Measurements from ENCODE around the gene C9orf50. TPM values are rescaled to one million over a fixed set of nuclear protein-coding genes. Genes with fewer than 3 reads are reported as not detected.
A peak's percentile ranks its signal among the peaks of the same experiment; 100 is the strongest.

The C9orf50 gene
- total RNA-seq, 1 experiment from 2014 or later: not detected

- H3T11ph ChIP-seq (ENCODE audit: low read length): no peak overlapping the region
- H2AFZ ChIP-seq (ENCODE audit: low read length): no peak overlapping the region
- H2AK5ac ChIP-seq (ENCODE audit: insufficient read length, low read length): no peak overlapping the region
- peaks cover 35% of the 10 kb centered on the region for H3K79me2 ChIP-seq (ENCODE audit: insufficient read depth, low read length)
- no peak overlapping the region for H3K56ac ChIP-seq (ENCODE audit: insufficient read length, low read depth, low read length)
- H3K23ac ChIP-seq (ENCODE audit: insufficient read length, low read depth, low read length): no peak overlapping the region
- 0 out of 2 replicates have a peak, but pooled peaks cover 2% of the 10 kb centered on the region for H3K4me1 ChIP-seq (ENCODE audit: insufficient read depth, low read length)
- H3K14ac ChIP-seq (ENCODE audit: insufficient read depth, low read length): no peak overlapping the region
- H4K20me1 ChIP-seq (ENCODE audit: control insufficient read depth, insufficient read depth, insufficient read length): no peaks in the 10 kb centered on the region
- no peak for DNase-seq
- Mint-ChIP-seq H3K4me3 (peak overlapping the region; percentile 39 to 67; a peak in 3 of 5 replicates), H3K4me1 (peaks cover 31 to 37% of the 10 kb centered on the region in 2 experiments), H3K36me3 (ENCODE audit: insufficient read depth in 1 of 3, low read depth in 3 of 3) (peaks cover 3 to 14% (median 11%) of the 10 kb centered on the region in 3 experiments; a peak in 5 of 7 replicates), H3K27ac (no peak overlapping the region), H3K27me3 (ENCODE audit: low read depth) (peaks cover 24% of the 10 kb centered on the region), H3K9me3 (no peaks in the 10 kb centered on the region)
- no peak overlapping the region for H3K9ac ChIP-seq (ENCODE audit: extremely low read depth, insufficient read length, low read length)
- H2BK5ac ChIP-seq (ENCODE audit: insufficient read length, low read length): no peak overlapping the region
- H3K18ac ChIP-seq (ENCODE audit: insufficient read length, low read depth, low read length): no peak overlapping the region
- H3K27ac ChIP-seq (ENCODE audit: insufficient read length, low read depth, low read length): no peak overlapping the region
- no peaks in the 10 kb centered on the region for H3K9me3 ChIP-seq (ENCODE audit: control insufficient read depth, low read depth, low read length)
- H2BK120ac ChIP-seq (ENCODE audit: low read depth, low read length, poor library complexity, severe bottlenecking): no peak overlapping the region
- H3K27me3 ChIP-seq (ENCODE audit: insufficient read depth, low read length): peaks cover 12% of the 10 kb centered on the region
- no peak for TF ChIP-seq CTCF (conservative IDR thresholded peaks at IDR 0.05)
- H3K4me2 ChIP-seq (ENCODE audit: insufficient read depth, insufficient read length, low read length): peak overlapping the region; percentile 2
- no peak overlapping the region for H4K8ac ChIP-seq (replicated peaks; ENCODE audit: insufficient read length, low read depth, low read length)
- H4K5ac ChIP-seq (ENCODE audit: insufficient read length, low read depth, low read length): no peak overlapping the region
- no peak overlapping the region for H2BK20ac ChIP-seq (ENCODE audit: low read depth, low read length, poor library complexity, severe bottlenecking)
- H3K4ac ChIP-seq (ENCODE audit: low read depth, low read length): no peak overlapping the region
- H2BK15ac ChIP-seq (ENCODE audit: low read depth, low read length): no peak overlapping the region
- peaks cover 15% of the 10 kb centered on the region for H3K23me2 ChIP-seq (ENCODE audit: insufficient read length, low read depth, low read length, poor library complexity, severe bottlenecking)
- no peak overlapping the region for H4K91ac ChIP-seq (ENCODE audit: insufficient read length, low read depth, low read length)
- H3K79me1 ChIP-seq (ENCODE audit: insufficient read depth, low read depth, low read length, poor library complexity, severe bottlenecking): peaks cover 11% of the 10 kb centered on the region
- H2BK12ac ChIP-seq (ENCODE audit: insufficient read length, low read depth, low read length): no peak overlapping the region
- no CpG with 5 or more reads among the region's 9 CpGs for WGBS (ENCODE audit: extremely low coverage, insufficient read length, low lambda C conversion rate)
These were observed 4.0 kb upstream of the C9orf50 start for GRCh38 chr9:129624947-129625346.

Data from H9 (cell line).